ENCODE results near the gene LMF2. TPM values are rescaled to one million over a fixed set of nuclear protein-coding genes. Genes with fewer than 3 reads are reported as not detected.

Gene LMF2
- total and polyA plus RNA-seq, 2 of the 8 experiments (the other 6 are each of a cell fraction or from before 2014, with no cell fraction given) = 34.3 to 62.9 TPM

GRCh38 chr22:50522806-50523438 is 15.4 kb upstream of the LMF2 start:
- H3K9ac ChIP-seq (replicated peaks in 1 of 4; ENCODE audit: extremely low read depth in 1 of 4, low read depth in 3 of 4, low read length in 3 of 4) = no peak overlapping the region
- TF ChIP-seq TAF7 (optimal IDR thresholded peaks at IDR 0.05; ENCODE audit: borderline replicate concordance, low read depth, low read length) (no peak), SIX5 (IDR thresholded peaks at IDR 0.05; ENCODE audit: low read depth, low read length) (no peak), SIRT6 (IDR thresholded peaks at IDR 0.05; ENCODE audit: low read length) (no peak), CHD2 (IDR thresholded peaks at IDR 0.05; ENCODE audit: low read length) (no peak), KDM5A (IDR thresholded peaks at IDR 0.05; ENCODE audit: low read length) (no peak), CBX5 (IDR thresholded peaks at IDR 0.05; ENCODE audit: low read depth, low read length) (no peak), FOSL1 (IDR thresholded peaks at IDR 0.05; ENCODE audit: insufficient read depth, low read depth, low read length) (no peak), POLR2A (IDR thresholded peaks at IDR 0.05; ENCODE audit: control extremely low read depth in 1 of 2, low read depth in 2 of 2, low read length in 2 of 2) (no peak), GTF2F1 (IDR thresholded peaks at IDR 0.05; ENCODE audit: borderline replicate concordance, low read depth, low read length) (no peak), CBX8 (IDR thresholded peaks at IDR 0.05; ENCODE audit: borderline replicate concordance, low read depth, low read length) (no peak), EGR1 (IDR thresholded peaks at IDR 0.05; ENCODE audit: borderline replicate concordance, low read depth, low read length) (no peak), EP300 (IDR thresholded peaks at IDR 0.05; ENCODE audit: borderline replicate concordance in 1 of 2, low read depth in 2 of 2, low read length in 2 of 2) (no peak)
- no peak overlapping the region for H3K4me2 ChIP-seq (ENCODE audit: insufficient read depth in 1 of 2, low read depth in 2 of 2, low read length in 2 of 2)
- H3K27ac ChIP-seq (ENCODE audit: low read depth, low read length) = no peak overlapping the region
- H4K5ac ChIP-seq (ENCODE audit: insufficient read length, low read depth, low read length) = no peak overlapping the region
- no peak overlapping the region for H4K8ac ChIP-seq (ENCODE audit: extremely low read depth, insufficient read depth, low read length)
- ChIA-PET CTCF (ENCODE audit: partially characterized antibody) (interaction anchor here (0.6 to 1.5 kb wide), 5 partner anchors 14 to 119 kb away, joined by 3 to 4 read pairs (median 3); no protein-coding TSS in a partner anchor), POLR2A (ENCODE audit: partially characterized antibody) (interaction anchor here (1.7 kb wide), 1 partner anchor 14 kb away, joined by 9 read pairs; the partner anchor contains the start of genes LMF2 and NCAPH2)
- no peak overlapping the region for H2BK12ac ChIP-seq (ENCODE audit: low read depth, low read length)
- no peaks in the 10 kb centered on the region for H3K9me3 ChIP-seq (ENCODE audit: insufficient read depth in 2 of 2, low read depth in 1 of 2, low read length in 1 of 2)
- H3K56ac ChIP-seq (replicated peaks; ENCODE audit: insufficient read length, low read depth, low read length) = no peak overlapping the region
- H2AK5ac ChIP-seq (ENCODE audit: low read depth, low read length) = no peak overlapping the region
- peaks cover 17% of the 10 kb centered on the region; the same call in 1 of the 2 replicates for H3K23me2 ChIP-seq (ENCODE audit: low read depth, low read length)
- H3K14ac ChIP-seq (ENCODE audit: insufficient read length) = no peak overlapping the region
- H3K23ac ChIP-seq (ENCODE audit: insufficient read length) = no peak overlapping the region
- no peak overlapping the region for H4K91ac ChIP-seq (replicated peaks; ENCODE audit: insufficient read length, low read length)
- no peak overlapping the region for H2BK20ac ChIP-seq (ENCODE audit: low read length)
- H2BK120ac ChIP-seq (replicated peaks; ENCODE audit: low read depth, low read length) = no peak overlapping the region
- H3K4me1 ChIP-seq (replicated peaks in 1 of 4; ENCODE audit: control insufficient read depth in 3 of 4, insufficient read depth in 4 of 4, low read length in 3 of 4) = peaks cover 0 to 11% (median 6%) of the 10 kb centered on the region in 4 experiments; a peak in 5 of 7 replicates
- H3K18ac ChIP-seq (ENCODE audit: extremely low read depth, low read length) = no peak overlapping the region
- no peak overlapping the region for H3K4ac ChIP-seq (replicated peaks; ENCODE audit: insufficient read length, low read depth, low read length)
- H2BK5ac ChIP-seq (ENCODE audit: low read depth, low read length) = no peak overlapping the region
- H2BK15ac ChIP-seq (ENCODE audit: low read length) = no peak overlapping the region
- WGBS, 2 experiments (ENCODE audit: extremely low coverage in 1 of 2, insufficient coverage in 1 of 2, insufficient read length in 1 of 2, insufficient replicate concordance in 2 of 2, low coverage in 1 of 2, low lambda C conversion rate in 2 of 2, missing lambda C conversion rate in 1 of 2) = 89% methylated on average over 20 of the region's 22 CpGs; no CpG with 5 or more reads in 1 of the 2 experiments
- H3K36me3 ChIP-seq (ENCODE audit: control insufficient read depth in 2 of 4, insufficient read depth in 4 of 4, low read length in 3 of 4) = peaks cover 4 to 25% (median 17%) of the 10 kb centered on the region in 4 experiments; a peak in 7 of 8 replicates
- DNase-seq (ENCODE audit: low read depth in 1 of 2, low spot score in 2 of 2) (no peak), FAIRE-seq (no peak)
- H3K79me1 ChIP-seq (ENCODE audit: low read depth, low read length) = no peaks in the 10 kb centered on the region
- H3K27me3 ChIP-seq (replicated peaks in 1 of 4; ENCODE audit: control insufficient read depth in 3 of 4, extremely low read depth in 1 of 4, insufficient read depth in 3 of 4, low read length in 3 of 4) = peaks cover 1 to 13% (median 7%) of the 10 kb centered on the region in 4 experiments; a peak in 6 of 7 replicates
- H2AFZ ChIP-seq (ENCODE audit: low read length) = no peak overlapping the region
- no peaks in the 10 kb centered on the region for H3K79me2 ChIP-seq (ENCODE audit: control insufficient read depth in 1 of 2, insufficient read depth in 2 of 2, low read length in 2 of 2)
- peaks cover 5 to 16% of the 10 kb centered on the region in 2 experiments for H4K20me1 ChIP-seq (replicated peaks in 1 of 2; ENCODE audit: control insufficient read depth in 1 of 2, insufficient read depth in 2 of 2, low read length in 2 of 2)
- H3K4me3 ChIP-seq (ENCODE audit: extremely low read depth in 1 of 4, insufficient read depth in 2 of 4, low read depth in 3 of 4, low read length in 4 of 4) = no peak overlapping the region

All from H1 (cell line).